Ureter (tissue), 1 donor: ENCODE data around the gene FSIP1. TPM values are rescaled to one million over a fixed set of nuclear protein-coding genes. Genes with fewer than 3 reads are reported as not detected.

Source experiments
- DNase-seq: peaks from one replicate; pipeline ENCODE4 v3.0.0-alpha.2; 2020; ENCODE audit warnings: low spot score
- total RNA-seq: library from RNA; stranded (reverse); gene quantifications from one replicate; pipeline ENCODE4 v1.2.4, GENCODE V29; 2023
- donor health status: DM: yes; HTN: yes; CAD: no.

Gene FSIP1
- total RNA-seq, 1 donor from 2014 or later: 1.4 TPM

DNA sequence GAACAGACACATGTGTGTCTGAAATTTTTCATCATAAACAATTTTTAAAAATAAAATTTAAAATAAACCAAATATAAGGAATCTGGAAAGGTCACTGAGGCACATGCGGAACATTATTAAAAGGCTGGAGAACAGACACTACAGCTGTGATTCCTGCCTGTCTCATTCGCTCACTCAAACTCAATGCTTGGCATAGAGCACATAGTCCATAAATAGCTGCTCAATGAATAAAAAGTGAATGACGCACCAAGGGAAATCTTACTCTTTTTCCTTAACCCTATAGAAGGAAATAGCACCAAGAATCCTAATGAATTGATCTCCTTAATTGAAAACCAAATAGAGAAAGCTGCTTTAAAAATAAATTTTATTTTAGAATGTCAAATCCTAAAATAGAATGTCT is 98.4 kb downstream of the FSIP1 start:
- no peak for DNase-seq

GRCh38 chr15:39682366-39682765 is 100.3 kb downstream of the FSIP1 start:
- no peak for DNase-seq

DNA sequence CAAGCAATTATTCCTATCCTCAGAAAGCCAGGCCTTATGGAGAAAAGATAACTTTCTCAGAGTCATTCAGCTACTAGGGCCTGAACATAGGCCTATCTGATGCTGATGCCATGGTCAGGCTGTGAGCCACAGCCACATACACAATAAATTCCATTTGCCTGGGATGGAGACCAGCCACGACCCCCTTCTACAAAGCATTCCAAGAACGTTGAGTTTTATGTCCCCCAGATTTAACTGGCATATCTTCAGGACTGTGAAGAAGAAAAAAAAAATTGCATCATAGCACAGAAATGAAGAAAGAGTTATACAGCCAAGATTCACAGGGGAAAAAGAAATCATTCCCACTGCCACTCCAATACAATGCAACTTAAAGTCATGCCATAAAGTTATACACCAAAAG is 101.8 kb downstream of the FSIP1 start:
- DNase-seq: no peak

GRCh38 chr15:39672666-39673065 is 110.0 kb downstream of the FSIP1 start:
- no peak for DNase-seq

DNA sequence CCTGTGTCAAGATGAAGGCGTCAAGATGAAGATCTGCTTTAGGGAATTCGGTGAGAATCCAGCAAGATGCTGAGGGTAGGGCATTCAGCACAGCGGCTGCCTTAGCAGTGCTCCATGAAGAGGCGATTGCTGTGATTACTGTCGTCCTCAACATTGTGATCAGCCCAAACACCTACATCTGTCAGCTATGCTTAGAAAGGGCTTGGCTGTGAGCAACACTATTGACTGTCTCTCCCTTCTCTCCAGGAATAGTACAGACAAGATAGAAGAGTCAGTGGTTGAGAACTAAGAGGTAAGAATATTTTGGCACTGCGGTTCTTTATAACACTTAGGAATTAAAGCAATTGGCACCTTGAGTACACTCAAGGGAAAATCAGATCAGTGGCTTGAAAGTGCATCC is 110.5 kb downstream of the FSIP1 start:
- DNase-seq: no peak

GRCh38 chr15:39670687-39671086 is 112.0 kb downstream of the FSIP1 start:
- DNase-seq: no peak

GRCh38 chr15:39669661-39670060 is 113.0 kb downstream of the FSIP1 start:
- no peak for DNase-seq

GRCh38 chr15:39669241-39669640 is 113.4 kb downstream of the FSIP1 start:
- DNase-seq: no peak

DNA sequence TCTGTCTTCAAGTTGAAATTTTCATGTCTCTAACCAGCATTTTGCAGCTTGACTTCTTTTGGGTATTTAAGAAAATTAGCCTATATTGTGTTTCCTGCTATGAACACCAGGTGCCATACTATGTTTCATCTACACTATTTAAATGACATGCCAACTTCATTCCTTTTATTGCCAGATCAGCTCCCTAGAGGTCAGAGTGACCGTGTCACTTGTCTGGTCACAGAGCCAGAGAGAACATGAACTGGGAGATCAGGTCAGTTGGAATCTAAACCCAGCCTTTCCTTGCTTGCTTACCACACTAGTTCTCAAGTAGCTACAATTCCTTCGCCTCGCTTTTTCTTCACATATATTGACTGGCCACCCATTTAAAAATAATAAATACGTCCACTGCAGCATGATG is 114.2 kb downstream of the FSIP1 start:
- no peak for DNase-seq

GRCh38 chr15:39667382-39668127 is 115.1 kb downstream of the FSIP1 start:
- DNase-seq: no peak

GRCh38 chr15:39666677-39667076 is 116.0 kb downstream of the FSIP1 start:
- DNase-seq: no peak

- DNase-seq: no peak
These were observed 116.9 kb downstream of the FSIP1 start for GRCh38 chr15:39665629-39666250.

DNA sequence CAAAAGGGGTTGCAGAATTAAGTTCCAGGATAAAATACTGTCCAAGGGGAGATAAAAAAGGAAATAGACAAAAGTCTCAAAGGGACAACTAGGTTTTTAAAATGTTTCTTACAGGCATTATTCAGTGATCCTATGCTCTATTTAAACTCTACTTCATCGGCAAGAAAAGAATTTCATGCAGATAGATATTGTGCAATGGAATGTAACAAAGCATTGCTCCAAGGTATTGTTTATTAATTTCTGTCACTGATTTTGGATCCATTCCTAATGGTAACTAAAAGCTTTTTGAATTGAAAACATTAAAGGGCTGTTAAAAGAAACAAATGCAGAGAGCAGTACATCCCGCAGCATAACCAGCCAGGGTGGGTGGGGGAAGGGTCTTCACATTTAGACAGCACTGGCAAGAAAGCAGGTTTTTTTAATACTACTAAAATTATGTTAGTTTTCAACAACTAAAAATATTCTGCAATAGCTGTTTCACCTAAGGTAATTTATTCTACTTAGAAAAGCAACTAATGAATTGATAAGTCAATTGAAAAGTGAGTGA is 118.9 kb downstream of the FSIP1 start:
- no peak for DNase-seq

- DNase-seq: no peak
These were observed 120.9 kb downstream of the FSIP1 start for GRCh38 chr15:39661776-39662175.

- no peak for DNase-seq
These were observed 123.9 kb downstream of the FSIP1 start for GRCh38 chr15:39658740-39659139.

DNA sequence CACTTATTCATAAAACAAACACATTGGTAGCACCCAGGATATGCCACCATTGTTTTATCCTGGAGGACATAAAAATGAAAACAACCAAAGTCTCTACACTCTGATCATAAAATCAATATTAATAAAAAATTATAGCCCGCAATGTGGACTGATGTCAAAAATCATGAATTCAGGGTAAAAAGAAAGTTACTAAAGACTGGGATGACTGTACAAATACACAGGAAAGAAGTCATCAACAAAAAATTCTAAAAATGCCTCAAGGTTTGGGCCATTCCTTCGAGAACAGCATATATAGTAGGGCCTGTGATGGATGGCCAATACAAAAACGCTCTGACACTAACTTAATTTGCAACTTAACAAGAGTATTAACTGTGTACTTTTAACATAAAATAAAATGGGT is 125.0 kb downstream of the FSIP1 start:
- DNase-seq: no peak

DNA sequence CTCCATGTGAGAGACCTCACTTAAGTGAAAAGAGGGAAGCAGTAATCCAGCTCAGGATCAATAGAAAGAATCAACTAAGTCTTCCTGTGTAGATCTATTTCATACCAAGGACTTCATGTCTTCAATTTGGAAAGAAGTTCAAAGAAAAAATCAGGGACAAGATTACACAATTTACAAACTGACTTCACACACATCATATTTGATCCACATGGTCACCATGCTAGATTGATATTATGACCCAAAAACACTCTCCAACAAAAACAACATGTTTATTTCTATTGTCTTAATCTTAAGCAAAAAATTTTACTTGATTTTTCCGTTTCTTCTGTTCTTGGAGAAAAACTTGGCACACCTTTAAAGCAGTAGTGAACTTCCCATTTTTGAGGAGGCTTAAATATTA is 125.5 kb downstream of the FSIP1 start:
- DNase-seq: no peak

DNA sequence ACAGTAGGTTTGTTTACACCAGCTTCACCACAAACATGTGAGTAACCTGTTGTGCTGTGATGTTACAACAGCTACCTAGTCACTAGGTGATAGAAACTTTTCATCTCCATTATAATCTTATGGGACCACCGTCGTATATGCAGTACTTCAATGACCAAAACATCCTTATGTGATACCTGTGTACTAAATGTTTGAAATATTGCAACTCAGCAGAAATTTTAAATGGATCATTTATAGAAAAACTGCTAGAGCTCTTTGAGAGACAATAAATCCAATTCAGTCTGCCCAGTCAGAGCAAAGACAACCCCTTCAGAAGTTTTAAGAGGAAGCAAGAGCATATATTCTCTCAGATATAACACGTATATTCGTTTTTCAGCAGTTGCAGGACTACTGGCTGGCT is 128.3 kb downstream of the FSIP1 start:
- no peak for DNase-seq

DNA sequence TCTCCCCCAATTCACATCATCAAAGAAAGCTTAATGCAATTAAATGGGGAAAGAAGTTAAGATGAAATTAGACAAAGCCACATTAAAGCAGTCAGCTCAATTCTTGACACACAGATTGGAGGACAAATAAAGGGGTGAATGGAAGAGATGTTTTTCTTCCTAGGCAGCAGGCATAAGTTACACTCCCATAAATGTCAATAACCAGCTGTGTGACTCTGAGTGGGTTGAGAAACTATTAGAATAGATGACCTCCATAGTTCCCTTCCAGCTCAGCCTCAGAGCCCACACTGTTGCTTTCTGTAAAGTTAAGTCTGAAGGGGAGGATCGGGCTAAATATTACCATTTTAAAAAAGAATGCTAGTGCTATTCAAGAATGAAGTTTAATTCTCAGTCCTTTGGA is 130.8 kb downstream of the FSIP1 start:
- DNase-seq: no peak

GRCh38 chr15:39651295-39651694 is 131.3 kb downstream of the FSIP1 start:
- DNase-seq: no peak

- no peak for DNase-seq
These were observed 132.9 kb downstream of the FSIP1 start for GRCh38 chr15:39649757-39650156.

- no peak for DNase-seq
These were observed 136.2 kb downstream of the FSIP1 start for GRCh38 chr15:39646425-39646824.

GRCh38 chr15:39645976-39646257 is 136.7 kb downstream of the FSIP1 start:
- DNase-seq: no peak
